Neural cell (in vitro differentiated cells): ENCODE data around the gene MAG. TPM values are rescaled to one million over a fixed set of nuclear protein-coding genes. Genes with fewer than 3 reads are reported as not detected.

Experiments
- H2AFZ ChIP-seq: fragments of 200-600, 300-800 bp; sonication (generic), shearing (Covaris generic); 2 replicates; pipeline ENCODE4 v1.6.0; 2014; ENCODE audit warnings: low read depth, mild to moderate bottlenecking, antibody characterized with exemption, low read length, moderate library complexity
- H3F3A ChIP-seq: fragments of 200-600 bp; shearing (Covaris generic); 2 replicates; pipeline ENCODE4 v1.6.1; 2016; ENCODE audit warnings: mild to moderate bottlenecking, moderate library complexity, mixed read lengths, antibody characterized with exemption, low read length; ENCODE audit not compliant: insufficient read depth, poor library complexity, severe bottlenecking
- H3K27ac ChIP-seq: fragments of 200-600, 300-800 bp; sonication (generic), shearing (Covaris generic); 2 replicates; pipeline ENCODE4 v1.5.1; 2014; ENCODE audit warnings: mild to moderate bottlenecking, low read length, moderate library complexity
- H3K27me3 ChIP-seq: fragments of 300-800, 200-600 bp; sonication (generic), shearing (Covaris generic); 2 replicates; pipeline ENCODE4 v1.6.0; 2014; ENCODE audit warnings: mild to moderate bottlenecking, low read depth, low read length, moderate library complexity; ENCODE audit not compliant: insufficient read depth
- H3K36me3 ChIP-seq: fragments of 300-800, 200-600 bp; sonication (generic), shearing (Covaris generic); 2 replicates; pipeline ENCODE4 v1.5.1; 2014; ENCODE audit warnings: mild to moderate bottlenecking, antibody characterized with exemption, low read length, moderate library complexity; ENCODE audit not compliant: insufficient read depth
- H3K4me2 ChIP-seq: fragments of 300-800, 200-600 bp; sonication (generic), shearing (Covaris generic); 2 replicates; pipeline ENCODE4 v1.6.0; 2014; ENCODE audit warnings: mild to moderate bottlenecking, low read length
- H3K4me3 ChIP-seq: fragments of 300-800, 200-600 bp; sonication (generic), shearing (Covaris generic); 2 replicates; pipeline ENCODE4 v1.5.1; 2014; ENCODE audit warnings: mild to moderate bottlenecking, low read length, moderate library complexity
- H3K79me2 ChIP-seq: fragments of 200-600 bp; shearing (Covaris generic); replicated peaks from 2 replicates; pipeline ENCODE4 v1.6.0; 2014; ENCODE audit warnings: mild to moderate bottlenecking, low read length, moderate library complexity; ENCODE audit not compliant: insufficient read depth
- H3K9ac ChIP-seq: fragments of 300-800, 200-600 bp; sonication (generic), shearing (Covaris generic); 2 replicates; pipeline ENCODE4 v1.6.1; 2016; ENCODE audit warnings: mild to moderate bottlenecking, low read length, mixed read lengths
- H3K9me2 ChIP-seq: fragments of 200-600 bp; shearing (Covaris generic); 2 replicates; pipeline ENCODE4 v1.6.1; 2016; ENCODE audit warnings: mild to moderate bottlenecking, low read length, mixed read lengths; ENCODE audit not compliant: insufficient read depth
- H3K9me3 ChIP-seq: fragments of 200-600, 300-800 bp; sonication (generic), shearing (Covaris generic); 2 replicates; pipeline ENCODE4 v1.6.1; 2016; ENCODE audit warnings: mild to moderate bottlenecking, mixed run types, low read length, moderate library complexity, mixed read lengths
- H4K20me1 ChIP-seq: fragments of 200-600 bp; shearing (Covaris generic); 2 replicates; pipeline ENCODE4 v1.6.1; 2016; ENCODE audit warnings: mild to moderate bottlenecking, mixed run types; ENCODE audit not compliant: insufficient read depth
- EP300 ChIP-seq: fragments of 450-650 bp; conservative IDR thresholded peaks from 2 replicates; pipeline ENCODE4 v1.6.1; 2014; ENCODE audit warnings: antibody characterized with exemption, mild to moderate bottlenecking, moderate library complexity; ENCODE audit not compliant: poor library complexity, severe bottlenecking
- EZH2 ChIP-seq: fragments of 200-600, 300-800 bp; shearing (Covaris generic), sonication (generic); IDR thresholded peaks from 2 replicates; pipeline ENCODE4 v1.6.1; 2014; ENCODE audit warnings: antibody characterized with exemption, low read length, borderline replicate concordance, mild to moderate bottlenecking; ENCODE audit not compliant: insufficient read depth, poor library complexity, severe bottlenecking
- MXI1 ChIP-seq: fragments of 450-650 bp; conservative IDR thresholded peaks from 2 replicates; pipeline ENCODE4 v1.6.1; 2014; ENCODE audit warnings: antibody characterized with exemption, mild to moderate bottlenecking; ENCODE audit not compliant: poor library complexity, severe bottlenecking
- POLR2AphosphoS5 ChIP-seq: IDR thresholded peaks from 2 replicates; pipeline ENCODE4 v1.6.1; 2012
- RAD21 ChIP-seq: fragments of 450-650 bp; conservative IDR thresholded peaks from 2 replicates; pipeline ENCODE4 v1.6.1; 2014; ENCODE audit warnings: antibody characterized with exemption, mild to moderate bottlenecking, moderate library complexity
- SMC3 ChIP-seq: fragments of 450-650 bp; conservative IDR thresholded peaks from 2 replicates; pipeline ENCODE4 v1.6.1; 2014; ENCODE audit warnings: antibody characterized with exemption, mild to moderate bottlenecking, moderate library complexity; ENCODE audit not compliant: poor library complexity
- TAF1 ChIP-seq: IDR thresholded peaks from 2 replicates; pipeline ENCODE4 v1.6.1; 2012; ENCODE audit warnings: low read depth
- polyA plus RNA-seq: library from polyadenylated mRNA; depleted of rRNA; stranded (reverse); fragments of >200 nt; gene quantifications from 2 replicates; pipeline ENCODE4 v1.2.3, GENCODE V29; 2014
- TF ChIP-seq, protein P1 (sequence below): fragments of 450-650 bp; IDR thresholded peaks from 2 replicates; pipeline ENCODE4 v1.5.1; 2014; ENCODE audit warnings: antibody characterized with exemption, mild to moderate bottlenecking, moderate library complexity; ENCODE audit not compliant: poor library complexity, severe bottlenecking
- TF ChIP-seq, protein P2 (sequence below): IDR thresholded peaks from 2 replicates; pipeline ENCODE4 v1.6.1; 2012; ENCODE audit warnings: borderline replicate concordance

The MAG gene
- polyA plus RNA-seq, 1 donor from 2014 or later, result not detected

DNA sequence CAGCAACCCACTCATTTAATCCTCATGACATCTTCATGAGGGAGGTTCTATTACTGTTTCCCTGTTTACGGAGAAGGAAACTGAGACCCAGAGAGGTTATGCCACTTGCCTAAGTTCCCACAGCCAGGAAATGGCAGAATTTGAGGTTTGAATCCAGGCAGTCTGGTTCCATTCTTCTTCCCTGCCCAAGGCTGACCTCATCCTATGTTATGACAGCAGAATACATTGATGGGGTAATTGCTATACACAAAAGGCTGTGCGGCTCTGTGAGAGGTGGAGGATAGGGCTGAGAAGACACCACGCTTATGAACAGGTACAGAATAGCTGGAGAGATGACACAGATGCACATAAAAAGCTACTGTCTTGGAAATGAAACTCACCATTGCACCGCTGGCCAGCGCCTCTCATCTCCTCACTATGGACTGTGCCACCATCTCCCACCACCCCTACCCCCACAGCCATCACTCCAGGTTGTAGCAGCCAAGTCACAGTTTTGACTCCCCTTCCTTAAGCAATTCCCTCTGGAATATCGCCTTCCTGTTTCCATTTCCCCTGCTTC is 11.5 kb downstream of the MAG start:
- Histone ChIP-seq H4K20me1 (no peaks in the 10 kb centered on the region), H3K27me3 (no peaks in the 10 kb centered on the region), H3K9me2 (no peaks in the 10 kb centered on the region), H3K9me3 (no peaks in the 10 kb centered on the region), H3K4me2 (no peak overlapping the region), H3F3A (no peaks in the 10 kb centered on the region), H3K27ac (no peak overlapping the region), H3K4me3 (no peak overlapping the region), H2AFZ (no peak overlapping the region), H3K36me3 (no peaks in the 10 kb centered on the region), H3K9ac (peak overlapping the region; percentile 20), H3K79me2 (no peaks in the 10 kb centered on the region)
- TF ChIP-seq SMC3 (no peak), POLR2AphosphoS5 (peak; percentile 72)

DNA sequence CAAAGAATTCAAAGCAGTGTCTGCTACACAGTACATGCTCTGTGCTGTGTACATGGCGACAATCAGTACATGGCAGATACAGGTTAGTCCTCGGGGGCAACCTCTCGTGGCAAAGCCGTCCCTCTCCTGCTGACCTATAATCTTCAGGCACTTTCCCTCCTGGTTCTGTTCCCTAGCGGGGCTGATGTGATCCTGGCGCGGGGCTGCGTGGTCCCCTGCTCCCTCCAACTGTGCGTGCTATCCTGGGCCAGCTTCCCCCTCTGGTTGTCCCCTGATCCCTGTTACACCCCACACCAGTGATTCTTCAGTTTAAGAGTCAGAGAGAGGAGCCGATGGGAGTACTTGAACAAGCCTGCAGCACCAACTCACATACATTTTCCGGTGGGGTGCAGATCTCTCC is 12.1 kb downstream of the MAG start:
- Histone ChIP-seq H3K4me3 (no peak overlapping the region), H3K27ac (no peak overlapping the region), H3K9me3 (no peaks in the 10 kb centered on the region), H3K9me2 (no peaks in the 10 kb centered on the region), H3F3A (no peaks in the 10 kb centered on the region), H3K79me2 (no peaks in the 10 kb centered on the region), H3K27me3 (no peaks in the 10 kb centered on the region), H3K9ac (peak overlapping the region; percentile 20), H2AFZ (no peak overlapping the region), H3K4me2 (no peak overlapping the region), H4K20me1 (no peaks in the 10 kb centered on the region), H3K36me3 (no peaks in the 10 kb centered on the region)
- TF ChIP-seq EZH2 (no peak), RAD21 (no peak), MXI1 (no peak), POLR2AphosphoS5 (no peak), EP300 (no peak), SMC3 (no peak), TAF1 (no peak)
- TF ChIP-seq, protein P1, sequence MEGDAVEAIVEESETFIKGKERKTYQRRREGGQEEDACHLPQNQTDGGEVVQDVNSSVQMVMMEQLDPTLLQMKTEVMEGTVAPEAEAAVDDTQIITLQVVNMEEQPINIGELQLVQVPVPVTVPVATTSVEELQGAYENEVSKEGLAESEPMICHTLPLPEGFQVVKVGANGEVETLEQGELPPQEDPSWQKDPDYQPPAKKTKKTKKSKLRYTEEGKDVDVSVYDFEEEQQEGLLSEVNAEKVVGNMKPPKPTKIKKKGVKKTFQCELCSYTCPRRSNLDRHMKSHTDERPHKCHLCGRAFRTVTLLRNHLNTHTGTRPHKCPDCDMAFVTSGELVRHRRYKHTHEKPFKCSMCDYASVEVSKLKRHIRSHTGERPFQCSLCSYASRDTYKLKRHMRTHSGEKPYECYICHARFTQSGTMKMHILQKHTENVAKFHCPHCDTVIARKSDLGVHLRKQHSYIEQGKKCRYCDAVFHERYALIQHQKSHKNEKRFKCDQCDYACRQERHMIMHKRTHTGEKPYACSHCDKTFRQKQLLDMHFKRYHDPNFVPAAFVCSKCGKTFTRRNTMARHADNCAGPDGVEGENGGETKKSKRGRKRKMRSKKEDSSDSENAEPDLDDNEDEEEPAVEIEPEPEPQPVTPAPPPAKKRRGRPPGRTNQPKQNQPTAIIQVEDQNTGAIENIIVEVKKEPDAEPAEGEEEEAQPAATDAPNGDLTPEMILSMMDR, result no peak
- TF ChIP-seq, protein P2, sequence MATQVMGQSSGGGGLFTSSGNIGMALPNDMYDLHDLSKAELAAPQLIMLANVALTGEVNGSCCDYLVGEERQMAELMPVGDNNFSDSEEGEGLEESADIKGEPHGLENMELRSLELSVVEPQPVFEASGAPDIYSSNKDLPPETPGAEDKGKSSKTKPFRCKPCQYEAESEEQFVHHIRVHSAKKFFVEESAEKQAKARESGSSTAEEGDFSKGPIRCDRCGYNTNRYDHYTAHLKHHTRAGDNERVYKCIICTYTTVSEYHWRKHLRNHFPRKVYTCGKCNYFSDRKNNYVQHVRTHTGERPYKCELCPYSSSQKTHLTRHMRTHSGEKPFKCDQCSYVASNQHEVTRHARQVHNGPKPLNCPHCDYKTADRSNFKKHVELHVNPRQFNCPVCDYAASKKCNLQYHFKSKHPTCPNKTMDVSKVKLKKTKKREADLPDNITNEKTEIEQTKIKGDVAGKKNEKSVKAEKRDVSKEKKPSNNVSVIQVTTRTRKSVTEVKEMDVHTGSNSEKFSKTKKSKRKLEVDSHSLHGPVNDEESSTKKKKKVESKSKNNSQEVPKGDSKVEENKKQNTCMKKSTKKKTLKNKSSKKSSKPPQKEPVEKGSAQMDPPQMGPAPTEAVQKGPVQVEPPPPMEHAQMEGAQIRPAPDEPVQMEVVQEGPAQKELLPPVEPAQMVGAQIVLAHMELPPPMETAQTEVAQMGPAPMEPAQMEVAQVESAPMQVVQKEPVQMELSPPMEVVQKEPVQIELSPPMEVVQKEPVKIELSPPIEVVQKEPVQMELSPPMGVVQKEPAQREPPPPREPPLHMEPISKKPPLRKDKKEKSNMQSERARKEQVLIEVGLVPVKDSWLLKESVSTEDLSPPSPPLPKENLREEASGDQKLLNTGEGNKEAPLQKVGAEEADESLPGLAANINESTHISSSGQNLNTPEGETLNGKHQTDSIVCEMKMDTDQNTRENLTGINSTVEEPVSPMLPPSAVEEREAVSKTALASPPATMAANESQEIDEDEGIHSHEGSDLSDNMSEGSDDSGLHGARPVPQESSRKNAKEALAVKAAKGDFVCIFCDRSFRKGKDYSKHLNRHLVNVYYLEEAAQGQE, result no peak

DNA sequence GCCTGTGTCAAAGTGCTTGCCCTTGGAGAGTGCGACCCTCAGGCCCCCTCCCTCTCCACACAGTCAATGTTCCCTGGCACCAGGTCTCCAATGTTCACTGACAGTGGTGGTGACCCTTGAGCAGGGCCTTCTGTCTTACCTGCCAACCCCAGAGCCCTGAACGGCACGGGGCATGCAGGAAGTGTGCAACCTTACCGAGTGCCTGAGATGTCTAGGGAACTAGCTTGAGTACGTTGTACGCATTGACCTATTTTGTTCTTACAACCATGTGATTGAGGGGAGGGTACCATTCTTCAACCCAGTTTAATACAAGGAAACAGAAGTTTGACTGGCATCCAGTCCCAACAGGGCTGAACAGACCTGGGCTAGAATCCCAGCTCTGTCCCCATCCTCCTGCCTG is 13.2 kb downstream of the MAG start:
- Histone ChIP-seq H3K4me3 (no peak overlapping the region), H3K36me3 (no peaks in the 10 kb centered on the region), H3K9me2 (no peaks in the 10 kb centered on the region), H3K27ac (no peak overlapping the region), H3K9ac (no peak overlapping the region), H3F3A (no peaks in the 10 kb centered on the region), H3K4me2 (no peak overlapping the region), H2AFZ (no peak overlapping the region), H3K79me2 (no peaks in the 10 kb centered on the region), H3K9me3 (no peaks in the 10 kb centered on the region), H4K20me1 (no peaks in the 10 kb centered on the region), H3K27me3 (no peaks in the 10 kb centered on the region)
- TF ChIP-seq SMC3 (no peak), EP300 (no peak), POLR2AphosphoS5 (no peak), RAD21 (no peak), MXI1 (no peak)
- TF ChIP-seq, protein P1, result no peak
- TF ChIP-seq, protein P2, result no peak
